ENCODE results near the gene YAP1. TPM values are rescaled to one million over a fixed set of nuclear protein-coding genes. Genes with fewer than 3 reads are reported as not detected.

Gene YAP1
- total RNA-seq, 2 donors from 2014 or later = 0.62 to 0.75 TPM

DNA sequence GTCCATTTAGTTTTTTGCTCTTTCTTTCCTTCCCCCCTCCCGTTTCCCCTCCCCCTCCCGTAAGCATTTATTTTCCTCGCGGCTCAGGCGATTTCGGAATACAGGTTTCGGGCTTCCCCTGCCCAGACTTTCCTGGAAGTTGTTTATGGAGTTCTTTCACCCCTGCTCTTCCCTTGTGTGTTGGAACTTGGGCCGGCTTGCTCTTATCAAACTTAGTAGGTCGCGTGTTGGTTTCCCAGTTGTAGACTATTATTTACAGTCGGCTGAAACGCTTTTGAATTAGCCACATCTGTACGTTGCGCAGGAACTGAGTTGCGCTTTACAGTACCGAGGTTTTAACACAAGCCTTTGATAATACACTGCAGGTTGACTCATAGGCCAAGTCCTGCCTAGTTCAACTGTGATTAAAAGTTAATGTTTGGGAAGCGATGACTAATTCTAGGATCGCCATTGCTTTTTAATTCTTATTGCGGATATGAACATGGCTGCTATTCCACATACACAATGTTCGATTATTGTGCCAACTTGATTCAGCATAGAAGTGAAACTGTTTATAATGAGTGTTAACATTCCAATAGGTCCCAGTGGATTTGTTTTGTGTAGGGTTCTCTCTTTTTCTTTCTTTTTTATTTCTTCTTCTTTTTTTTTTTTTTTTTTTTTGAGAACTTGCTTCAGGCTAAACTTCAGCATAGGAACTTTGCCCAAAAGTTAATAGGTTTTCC lies 1.7 kb downstream of the YAP1 start:
- peaks cover 6% of the 10 kb centered on the region in 2 donors for H3K36me3 Mint-ChIP-seq
- peak in 1 of 2 donors; percentile 19 for DNase-seq (ENCODE audit: low spot score in 2 of 2)
- peak; percentile 76 to 84 for ATAC-seq
- H3K9me3 Mint-ChIP-seq = no peaks in the 10 kb centered on the region
- no peak overlapping the region for H3K27ac Mint-ChIP-seq

- DNase-seq (ENCODE audit: low spot score in 2 of 2) = no peak
- Mint-ChIP-seq H3K36me3 (peaks cover 6% of the 10 kb centered on the region in 2 donors), H3K9me3 (no peaks in the 10 kb centered on the region), H3K27ac (no peak overlapping the region)
- no peak for ATAC-seq
Observed at GRCh38 chr11:102112509-102112821, 2.2 kb downstream of the YAP1 start.

GRCh38 chr11:102114032-102114431 lies 3.8 kb downstream of the YAP1 start:
- DNase-seq (ENCODE audit: low spot score in 2 of 2) = no peak
- H3K9me3 Mint-ChIP-seq = no peaks in the 10 kb centered on the region
- H3K27ac Mint-ChIP-seq = no peak overlapping the region

DNA sequence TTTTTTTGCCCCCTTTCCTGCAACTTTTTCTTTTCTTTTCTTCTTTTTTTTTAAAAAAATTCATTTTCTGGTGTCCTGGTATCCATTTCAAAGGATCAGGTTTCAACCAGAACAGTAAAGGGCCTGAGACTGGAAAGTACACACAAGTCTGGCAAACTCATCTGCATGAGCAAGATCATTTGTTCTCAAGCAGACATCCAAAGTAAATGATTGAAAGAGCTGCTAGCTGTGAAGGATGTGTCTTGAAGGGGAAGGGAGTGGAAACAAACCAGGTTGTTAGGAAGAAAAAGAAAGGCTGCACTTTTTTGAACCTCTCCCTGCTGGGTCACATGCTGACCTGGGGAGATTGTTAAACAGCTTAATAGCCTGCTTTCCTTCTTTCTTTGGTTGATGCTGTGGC lies 5.3 kb downstream of the YAP1 start:
- H3K27ac Mint-ChIP-seq = no peak overlapping the region
- no peak for ATAC-seq
- no peak for DNase-seq (ENCODE audit: low spot score in 2 of 2)
- no peaks in the 10 kb centered on the region for H3K36me3 Mint-ChIP-seq
- no peaks in the 10 kb centered on the region for H3K9me3 Mint-ChIP-seq

More at GRCh38 chr11:102114032-102114431, 3.8 kb downstream of the YAP1 start:
- no peak for ATAC-seq
- peaks cover 6% of the 10 kb centered on the region in 2 donors for H3K36me3 Mint-ChIP-seq

DNA sequence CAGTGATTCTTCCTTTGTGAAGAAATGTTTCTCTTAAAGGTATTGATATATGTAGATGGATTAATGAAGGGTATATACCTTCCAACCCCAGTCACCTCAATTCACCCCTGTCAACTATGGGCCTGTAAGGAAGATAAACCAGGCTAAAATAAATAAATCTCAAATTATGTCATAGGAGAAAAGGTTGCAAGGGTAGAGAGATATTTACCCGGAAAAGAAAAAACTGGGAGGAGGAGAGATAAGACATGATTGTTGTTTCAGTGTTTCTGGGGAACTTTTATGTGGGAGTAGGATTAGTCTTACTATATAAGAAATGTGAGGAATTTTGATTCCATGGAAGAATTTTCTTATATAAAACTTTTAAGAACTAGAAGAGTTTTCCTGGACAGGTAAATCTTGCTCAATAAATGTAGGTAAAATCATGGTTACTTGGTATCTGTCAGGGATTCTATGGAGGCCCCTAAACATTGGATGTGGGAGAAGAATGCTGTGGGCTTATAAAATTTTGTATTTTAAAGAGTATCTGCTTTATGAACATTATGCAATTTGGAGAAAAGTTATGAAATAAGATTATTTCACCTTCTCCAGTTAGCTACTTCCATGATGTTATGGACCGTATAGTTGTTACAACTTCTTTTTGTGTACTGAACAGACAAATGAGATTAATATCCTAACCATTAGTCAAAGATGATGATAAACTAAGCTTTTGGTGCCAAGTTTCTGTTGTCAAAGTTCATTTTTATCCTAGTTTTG lies 6.4 kb downstream of the YAP1 start:
- no peak for DNase-seq (ENCODE audit: low spot score in 2 of 2)
- ATAC-seq = no peak
- H3K27ac Mint-ChIP-seq = no peak overlapping the region
- no peaks in the 10 kb centered on the region for H3K36me3 Mint-ChIP-seq
- H3K9me3 Mint-ChIP-seq = no peaks in the 10 kb centered on the region

GRCh38 chr11:102117472-102118113 lies 7.3 kb downstream of the YAP1 start:
- DNase-seq (ENCODE audit: low spot score in 2 of 2) (no peak), ATAC-seq (no peak)
- Mint-ChIP-seq H3K36me3 (no peaks in the 10 kb centered on the region), H3K27ac (no peak overlapping the region), H3K9me3 (no peaks in the 10 kb centered on the region)

- ATAC-seq = no peak
Observed at GRCh38 chr11:102118937-102119336, 8.7 kb downstream of the YAP1 start.

DNA sequence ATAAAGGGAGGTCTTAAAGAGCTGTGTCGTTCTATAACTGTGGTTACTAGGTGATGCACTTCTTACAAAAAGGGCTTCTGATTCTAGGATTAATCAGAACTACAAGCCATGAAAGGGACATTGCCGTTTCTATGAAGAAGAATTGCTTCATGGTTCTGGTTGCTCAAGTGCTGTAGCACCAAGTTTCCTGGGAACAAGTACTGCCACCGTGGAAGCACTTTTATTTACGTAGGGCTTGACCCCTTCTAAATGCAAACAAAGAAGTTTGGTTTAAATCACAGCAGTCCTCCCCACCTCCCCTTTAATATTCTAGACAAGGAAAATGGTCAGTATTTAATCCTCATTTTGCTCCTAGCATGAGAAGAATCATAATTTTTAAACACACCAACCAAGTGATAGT lies 9.8 kb downstream of the YAP1 start:
- Mint-ChIP-seq H3K36me3 (no peaks in the 10 kb centered on the region), H3K27ac (no peak overlapping the region), H3K9me3 (no peaks in the 10 kb centered on the region)
- DNase-seq (ENCODE audit: low spot score in 2 of 2) (no peak), ATAC-seq (no peak)

More at GRCh38 chr11:102118937-102119336, 8.7 kb downstream of the YAP1 start:
- Mint-ChIP-seq H3K36me3 (no peaks in the 10 kb centered on the region), H3K27ac (no peak overlapping the region), H3K9me3 (no peaks in the 10 kb centered on the region)
- DNase-seq (ENCODE audit: low spot score in 2 of 2) = no peak

GRCh38 chr11:102120437-102120973 lies 10.3 kb downstream of the YAP1 start:
- no peaks in the 10 kb centered on the region for H3K36me3 Mint-ChIP-seq
- ATAC-seq = no peak

GRCh38 chr11:102121329-102121728 lies 11.1 kb downstream of the YAP1 start:
- Mint-ChIP-seq H3K27ac (no peak overlapping the region), H3K36me3 (no peaks in the 10 kb centered on the region), H3K9me3 (peaks cover 0 to under 1% of the 10 kb centered on the region in 2 donors)
- DNase-seq (ENCODE audit: low spot score in 2 of 2) (no peak), ATAC-seq (no peak)

More at GRCh38 chr11:102120437-102120973, 10.3 kb downstream of the YAP1 start:
- Mint-ChIP-seq H3K9me3 (no peaks in the 10 kb centered on the region), H3K27ac (no peak overlapping the region)
- no peak for DNase-seq (ENCODE audit: low spot score in 2 of 2)

- H3K27ac Mint-ChIP-seq = no peak overlapping the region
- no peaks in the 10 kb centered on the region for H3K9me3 Mint-ChIP-seq
- H3K36me3 Mint-ChIP-seq = no peaks in the 10 kb centered on the region
- ATAC-seq (no peak), DNase-seq (ENCODE audit: low spot score in 2 of 2) (no peak)
Observed at GRCh38 chr11:102134597-102134996, 24.4 kb downstream of the YAP1 start.

GRCh38 chr11:102135256-102135655 lies 25.0 kb downstream of the YAP1 start:
- no peak overlapping the region for H3K27ac Mint-ChIP-seq
- no peak for ATAC-seq
- H3K36me3 Mint-ChIP-seq = no peaks in the 10 kb centered on the region
- no peaks in the 10 kb centered on the region for H3K9me3 Mint-ChIP-seq
- no peak for DNase-seq (ENCODE audit: low spot score in 2 of 2)

DNA sequence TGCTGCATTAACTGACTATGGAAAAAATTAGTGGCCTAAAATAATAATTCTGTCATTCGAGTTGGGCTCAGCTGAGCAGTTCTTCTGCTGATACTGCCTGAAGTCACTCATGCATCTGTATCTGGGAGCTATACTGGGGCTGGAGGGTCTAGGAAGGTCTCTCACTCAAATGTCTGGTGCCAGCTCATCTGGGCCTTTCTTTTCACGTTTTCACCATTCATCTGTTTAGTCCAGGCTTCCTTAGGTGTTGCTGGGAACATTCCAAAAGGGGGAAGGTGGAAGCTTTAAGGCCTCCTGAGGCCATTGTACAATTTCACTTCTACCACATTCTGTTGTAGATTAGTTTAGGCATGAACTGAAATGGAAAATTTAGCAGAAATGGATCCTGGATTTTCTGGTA lies 28.0 kb downstream of the YAP1 start:
- Mint-ChIP-seq H3K9me3 (no peaks in the 10 kb centered on the region), H3K27ac (no peak overlapping the region), H3K36me3 (no peaks in the 10 kb centered on the region)
- ATAC-seq (no peak), DNase-seq (ENCODE audit: low spot score in 2 of 2) (no peak)

DNA sequence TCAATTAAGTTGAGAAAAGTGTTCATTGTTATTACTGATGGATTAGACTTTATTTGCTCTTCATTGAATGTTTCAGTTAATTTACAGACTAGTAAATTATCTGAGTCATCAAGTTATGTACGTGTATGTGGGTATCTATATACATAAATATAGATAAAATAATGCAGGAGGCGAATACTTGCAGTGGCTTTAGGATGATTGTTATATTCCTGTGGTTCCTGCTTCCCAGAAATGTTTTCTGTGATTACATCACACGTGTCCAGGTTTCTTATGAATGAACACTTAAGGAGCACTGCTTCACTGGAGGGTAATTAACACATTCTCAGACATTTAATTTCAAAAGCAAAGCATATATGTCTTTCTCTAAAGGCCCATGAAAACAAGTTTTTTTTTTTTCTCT lies 28.4 kb downstream of the YAP1 start:
- Mint-ChIP-seq H3K27ac (no peak overlapping the region), H3K36me3 (no peaks in the 10 kb centered on the region)

DNA sequence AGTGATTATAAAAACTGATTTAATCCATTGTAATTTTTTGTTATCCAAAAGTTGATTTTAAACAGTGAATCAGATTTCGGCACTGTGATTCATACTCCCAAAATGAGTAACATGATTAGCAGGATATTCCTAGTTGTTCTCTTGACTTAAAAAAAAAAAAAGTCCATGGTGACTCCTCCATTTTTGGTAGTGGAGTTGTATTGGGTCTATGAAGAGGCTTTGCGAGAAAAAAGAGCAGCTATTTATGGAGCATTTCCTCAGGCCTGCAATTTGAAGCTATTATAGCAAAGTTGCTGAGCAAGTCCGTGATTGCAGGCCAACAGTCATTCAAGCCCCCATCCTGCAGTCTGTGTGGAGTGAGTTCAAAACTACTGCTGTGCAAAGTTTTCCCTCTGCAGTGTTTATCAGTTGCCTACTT lies 28.8 kb downstream of the YAP1 start:
- no peaks in the 10 kb centered on the region for H3K36me3 Mint-ChIP-seq
- ATAC-seq = no peak
- H3K27ac Mint-ChIP-seq = no peak overlapping the region
- H3K9me3 Mint-ChIP-seq = no peaks in the 10 kb centered on the region
- DNase-seq (ENCODE audit: low spot score in 2 of 2) = no peak

More for the DNA sequence above, 28.4 kb downstream of the YAP1 start:
- ATAC-seq (no peak), DNase-seq (ENCODE audit: low spot score in 2 of 2) (no peak)
- H3K9me3 Mint-ChIP-seq = no peaks in the 10 kb centered on the region

GRCh38 chr11:102142333-102142732 lies 32.1 kb downstream of the YAP1 start:
- Mint-ChIP-seq H3K27ac (no peak overlapping the region), H3K36me3 (no peaks in the 10 kb centered on the region), H3K9me3 (no peaks in the 10 kb centered on the region)
- ATAC-seq = no peak
- no peak for DNase-seq (ENCODE audit: low spot score in 2 of 2)

DNA sequence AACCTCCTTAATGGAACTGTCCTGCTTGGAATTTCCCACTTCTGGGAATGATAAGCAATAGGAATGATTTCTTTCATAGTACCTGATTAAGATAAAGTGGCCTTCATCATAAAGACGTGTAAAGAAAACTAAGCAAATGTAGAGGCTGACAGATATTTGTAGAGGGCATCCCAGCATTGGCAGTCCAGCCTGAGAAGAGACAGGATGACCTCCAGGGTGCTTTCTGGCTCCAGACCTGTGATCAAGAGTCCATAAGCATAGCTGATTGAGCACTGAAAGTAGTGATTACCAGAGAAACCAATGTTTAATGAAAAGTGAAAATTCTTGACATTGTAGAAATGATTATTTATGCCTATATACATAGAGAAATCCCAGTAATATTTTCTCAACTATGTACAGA lies 33.6 kb downstream of the YAP1 start:
- H3K27ac Mint-ChIP-seq = no peak overlapping the region
- DNase-seq (ENCODE audit: low spot score in 2 of 2) (no peak), ATAC-seq (no peak)
- H3K36me3 Mint-ChIP-seq = no peaks in the 10 kb centered on the region
- H3K9me3 Mint-ChIP-seq = no peaks in the 10 kb centered on the region
